GM18505 (cell line): ENCODE data around the gene PRDM15.

Experiments
- ATAC-seq: cut with Tn5 transposase; IDR thresholded peaks from one replicate; pipeline ENCODE4 v1.9.1; 2021; ENCODE audit not compliant: unreplicated experiment
- POLR2A ChIP-seq: IDR thresholded peaks from 4 replicates; pipeline ENCODE4 v1.6.1; 2011; ENCODE audit warnings: borderline replicate concordance; ENCODE audit not compliant: insufficient read depth, insufficient read length; ENCODE audit errors: extremely low read depth

Gene PRDM15

DNA sequence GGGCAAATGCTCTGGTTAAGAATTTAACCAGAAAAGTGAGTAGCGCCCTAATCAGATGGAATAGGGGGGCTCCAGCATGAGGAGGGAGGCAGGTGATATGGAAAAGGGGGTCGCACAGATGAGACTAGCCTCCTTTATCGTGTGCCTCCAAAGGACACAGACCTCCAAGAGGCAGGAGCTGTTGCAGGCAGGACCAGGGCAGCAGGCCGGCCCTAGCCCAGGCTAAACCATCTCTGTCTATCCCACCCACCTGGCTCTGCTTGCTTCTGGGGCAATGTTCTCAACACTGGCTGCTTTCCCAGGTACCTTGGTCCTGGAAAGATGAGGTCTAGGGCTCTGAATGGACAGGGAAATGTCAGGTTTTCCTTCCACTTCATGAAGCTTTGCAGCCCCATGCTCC, 38.4 kb upstream of the PRDM15 start:
- no peak for TF ChIP-seq POLR2A
- no peak for ATAC-seq

DNA sequence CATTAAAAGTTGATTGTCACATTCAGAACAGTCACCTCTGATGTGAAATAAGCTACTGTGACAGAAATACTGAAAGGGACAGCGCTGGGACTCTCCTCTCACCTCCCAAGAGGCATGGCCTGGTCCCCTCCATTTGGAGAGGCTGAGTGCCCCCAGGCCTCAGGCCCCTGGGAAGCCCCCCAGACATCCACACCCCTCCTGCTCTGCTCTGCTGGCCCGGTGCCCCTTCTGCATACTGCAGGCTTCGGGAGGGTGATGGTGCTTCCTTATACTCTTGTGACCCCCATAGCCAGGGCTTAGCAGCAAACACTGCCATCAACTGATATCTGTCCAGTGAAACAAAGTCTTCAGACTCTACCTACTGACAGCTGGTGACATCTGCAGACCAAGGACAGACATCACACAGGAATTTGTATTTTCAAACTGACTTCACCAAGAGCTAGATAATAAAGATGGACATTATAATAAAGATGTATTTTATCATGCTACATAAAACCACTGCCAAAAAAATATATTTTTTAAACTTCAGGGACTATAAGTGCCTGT, 37.8 kb upstream of the PRDM15 start:
- TF ChIP-seq POLR2A: no peak
- ATAC-seq: no peak

DNA sequence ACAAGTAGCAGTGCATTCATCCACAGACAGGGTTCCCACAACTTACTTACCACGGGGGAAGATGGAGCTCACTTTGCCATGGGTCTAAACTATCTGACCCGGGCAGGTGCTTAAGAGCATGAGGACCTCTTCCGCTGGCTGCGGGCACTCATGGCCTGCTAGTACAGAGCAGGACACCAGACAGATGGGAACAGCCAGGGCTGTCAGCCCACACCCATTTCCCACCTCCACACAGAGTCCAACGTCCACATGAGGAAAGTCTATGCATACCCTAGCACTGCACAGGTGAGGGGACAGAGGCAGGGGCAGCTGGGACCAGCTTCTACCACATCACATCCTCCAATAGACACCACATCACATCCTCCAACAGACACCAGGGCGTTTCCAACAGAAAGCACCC, 35.8 kb upstream of the PRDM15 start:
- ATAC-seq: no peak
- no peak for TF ChIP-seq POLR2A

DNA sequence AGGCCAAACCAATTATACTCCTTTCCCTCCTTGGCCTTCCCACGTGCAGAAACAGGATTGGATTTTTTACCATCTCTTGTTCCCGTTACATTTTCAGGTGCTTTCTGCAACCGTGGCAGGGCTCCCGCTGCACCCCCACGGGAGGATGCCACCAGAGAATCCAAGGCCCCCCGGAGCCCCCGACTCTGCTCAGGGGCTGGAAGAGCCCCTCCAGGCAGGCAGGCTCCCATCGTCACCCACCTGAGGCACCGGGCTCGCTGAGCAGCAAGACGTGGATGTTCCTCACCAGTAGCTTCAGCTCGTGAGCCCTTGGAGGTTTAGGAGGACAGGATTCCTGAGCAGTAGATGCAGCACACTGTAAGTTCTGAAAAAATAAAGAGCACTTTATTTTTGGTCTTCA, 35.2 kb upstream of the PRDM15 start:
- ATAC-seq: no peak

DNA sequence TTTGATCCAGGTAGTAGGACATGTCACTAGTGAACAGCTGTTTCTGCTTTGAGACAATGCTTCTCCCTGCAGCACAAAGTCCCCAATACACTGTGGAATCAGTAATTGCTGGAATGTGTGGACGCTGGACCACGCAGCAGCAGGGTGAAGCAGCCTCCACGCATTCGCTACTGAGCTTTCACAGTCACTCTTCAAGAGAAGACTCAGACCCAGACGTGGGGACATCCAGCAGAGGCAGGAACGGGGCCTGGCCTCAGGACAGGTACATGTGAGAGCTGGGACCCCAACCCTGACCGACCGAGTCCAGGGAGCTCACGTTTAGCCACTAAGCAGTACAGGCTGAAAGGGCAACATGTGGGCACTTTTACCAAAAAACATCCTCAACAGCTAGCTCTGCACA, 34.1 kb upstream of the PRDM15 start:
- no peak for ATAC-seq
- no peak for TF ChIP-seq POLR2A

More for the DNA sequence above, 35.2 kb upstream of the PRDM15 start:
- TF ChIP-seq POLR2A: no peak

DNA sequence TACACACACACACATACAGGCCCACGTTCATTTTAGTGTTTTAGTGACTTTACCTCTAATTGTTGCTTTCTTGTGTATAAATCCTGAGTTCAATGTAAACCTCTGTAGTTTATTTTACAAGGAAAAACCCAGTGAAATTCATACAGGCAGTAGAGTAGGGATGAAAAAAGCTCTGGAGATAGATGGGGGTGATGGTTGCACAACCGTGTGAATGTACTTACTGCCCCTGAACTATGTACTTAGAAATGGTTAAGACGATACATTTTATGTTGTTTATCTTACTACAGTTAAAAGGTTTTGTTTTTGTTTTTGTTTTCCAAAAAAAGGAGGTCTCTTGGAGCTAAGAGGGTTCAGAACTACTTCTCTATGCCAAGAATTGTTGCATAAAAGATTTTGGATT, 29.7 kb upstream of the PRDM15 start:
- ATAC-seq: no peak
- no peak for TF ChIP-seq POLR2A

DNA sequence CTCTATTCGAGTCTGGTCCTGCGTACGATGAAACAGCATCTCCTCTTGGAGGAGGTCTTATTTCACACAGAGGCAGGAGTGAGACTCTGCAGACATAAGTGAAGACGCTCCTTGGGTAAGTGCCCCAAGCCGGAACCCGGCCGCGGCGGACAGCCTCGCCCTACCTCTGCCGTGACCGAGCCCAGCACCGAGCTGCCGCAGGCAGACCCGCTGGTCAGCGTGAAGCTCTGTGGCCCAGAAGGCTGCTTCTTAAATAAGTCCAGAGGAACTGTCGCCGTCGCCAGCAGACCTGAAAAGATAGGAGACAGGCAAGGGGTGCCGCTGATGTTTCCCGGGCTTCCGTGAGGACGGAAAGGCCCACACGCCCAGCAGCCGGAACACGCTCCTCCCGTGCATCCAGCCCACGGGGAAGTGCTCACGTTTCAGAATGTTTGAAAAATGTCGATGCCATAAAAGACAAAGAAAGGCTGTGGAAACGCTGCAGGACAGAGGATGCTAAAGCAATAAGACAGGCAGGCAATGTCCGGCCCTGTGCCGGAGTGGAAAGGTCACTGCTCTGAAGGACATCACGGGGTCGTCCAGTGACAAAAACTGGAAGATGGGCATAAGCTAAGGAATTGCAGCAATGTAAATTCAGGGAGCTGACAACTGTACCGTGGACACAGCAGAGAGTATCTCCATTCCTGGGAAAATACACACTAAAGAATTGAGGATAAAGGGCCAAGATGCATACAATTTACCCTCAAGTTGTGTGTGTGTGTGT, 28.5 kb upstream of the PRDM15 start:
- ATAC-seq: no peak
- TF ChIP-seq POLR2A: no peak

DNA sequence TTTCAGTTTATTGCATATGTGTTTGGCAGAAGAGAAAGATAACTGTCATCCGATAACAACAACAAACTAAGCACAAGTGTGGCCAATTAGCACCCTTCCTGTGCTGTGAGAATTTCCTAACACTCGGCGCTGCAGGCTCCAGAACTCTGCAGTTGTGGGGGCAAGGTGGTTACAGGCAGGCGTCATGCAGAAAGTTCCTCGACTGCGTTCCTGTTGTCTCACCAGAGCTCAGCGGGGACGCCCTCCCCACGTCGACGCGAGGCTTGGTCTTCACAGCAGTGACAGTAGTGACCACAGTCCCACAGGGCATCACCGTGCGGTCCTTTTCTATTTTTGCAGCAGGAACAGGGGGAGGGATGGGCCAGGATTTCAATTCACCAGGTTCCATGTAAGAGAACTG, 27.6 kb upstream of the PRDM15 start:
- ATAC-seq: no peak
- no peak for TF ChIP-seq POLR2A

DNA sequence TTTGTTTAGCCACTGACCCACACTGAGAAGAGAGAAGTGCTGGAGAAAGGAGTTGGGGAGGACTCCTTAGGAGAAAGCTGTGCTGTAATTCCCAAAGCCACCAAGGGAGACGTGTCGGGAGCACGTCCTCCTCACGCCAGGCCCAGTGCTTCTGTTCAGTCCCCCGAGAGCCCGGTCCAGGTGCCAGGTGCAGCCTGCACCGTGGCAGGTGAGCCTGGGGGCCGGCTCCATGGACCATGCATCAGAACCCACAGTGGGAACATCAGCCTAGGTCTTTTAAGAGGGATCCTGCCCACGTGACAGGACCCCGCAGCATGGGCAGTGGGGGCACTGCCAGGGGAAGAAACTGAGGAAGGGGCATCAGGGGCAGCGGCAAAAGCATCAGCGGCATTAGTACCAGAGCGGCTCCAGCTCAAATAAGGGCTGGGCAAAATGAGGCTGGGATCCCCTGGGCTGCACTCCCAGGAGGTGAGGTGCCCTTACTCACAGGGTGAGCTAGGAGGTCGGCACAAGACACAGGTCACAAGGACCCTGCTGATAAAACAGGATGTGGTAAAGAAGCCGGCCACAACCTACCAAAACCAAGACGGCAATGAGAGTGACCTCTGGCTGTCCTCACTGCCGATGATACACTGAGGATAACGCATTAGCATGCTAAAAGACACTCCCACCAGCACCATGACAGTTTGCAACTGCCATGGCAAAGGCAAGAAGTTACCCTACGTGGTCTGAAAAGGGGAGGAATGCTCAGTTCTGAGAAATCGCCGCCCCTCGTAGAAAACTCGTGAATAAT, 24.6 kb upstream of the PRDM15 start:
- no peak for ATAC-seq
- no peak for TF ChIP-seq POLR2A

DNA sequence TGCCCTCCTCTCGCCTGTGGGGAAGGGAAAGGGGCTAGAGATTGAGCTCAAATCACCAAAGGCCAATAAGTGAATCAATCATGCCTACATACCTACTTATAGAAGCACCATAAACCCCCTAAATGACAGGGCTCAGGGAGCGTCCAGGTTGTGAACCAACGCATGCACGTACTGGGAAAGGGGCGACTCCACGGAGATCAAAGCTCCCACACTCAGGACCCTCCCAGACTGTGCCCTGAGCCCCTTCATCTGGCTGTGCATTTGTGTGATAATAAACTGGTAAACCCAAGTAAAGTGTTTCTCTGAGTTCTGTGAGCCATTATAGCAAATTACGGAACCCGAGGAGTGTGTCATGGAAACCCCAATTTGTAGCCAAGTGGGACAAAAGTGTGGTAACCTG, 23.8 kb upstream of the PRDM15 start:
- TF ChIP-seq POLR2A: no peak
- no peak for ATAC-seq

DNA sequence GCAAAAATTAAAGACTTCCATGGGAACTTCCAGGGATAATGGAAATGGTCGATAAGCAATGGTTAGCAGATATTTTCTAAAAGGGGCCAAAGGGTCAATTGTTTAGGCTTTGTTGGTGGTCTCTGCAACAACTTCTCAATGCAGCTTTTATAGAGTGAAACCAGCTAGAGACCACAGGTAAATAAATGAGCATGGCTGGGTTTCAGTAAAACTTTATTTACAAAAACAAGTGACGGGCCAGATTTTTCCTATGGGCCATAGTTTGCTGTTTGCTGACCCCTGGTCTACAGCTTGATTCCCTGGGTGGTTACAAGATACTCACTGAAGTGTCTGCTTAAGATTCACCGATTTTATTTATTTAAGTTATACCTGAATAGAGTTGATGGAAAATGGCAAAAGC, 22.6 kb upstream of the PRDM15 start:
- TF ChIP-seq POLR2A: no peak
- ATAC-seq: no peak

DNA sequence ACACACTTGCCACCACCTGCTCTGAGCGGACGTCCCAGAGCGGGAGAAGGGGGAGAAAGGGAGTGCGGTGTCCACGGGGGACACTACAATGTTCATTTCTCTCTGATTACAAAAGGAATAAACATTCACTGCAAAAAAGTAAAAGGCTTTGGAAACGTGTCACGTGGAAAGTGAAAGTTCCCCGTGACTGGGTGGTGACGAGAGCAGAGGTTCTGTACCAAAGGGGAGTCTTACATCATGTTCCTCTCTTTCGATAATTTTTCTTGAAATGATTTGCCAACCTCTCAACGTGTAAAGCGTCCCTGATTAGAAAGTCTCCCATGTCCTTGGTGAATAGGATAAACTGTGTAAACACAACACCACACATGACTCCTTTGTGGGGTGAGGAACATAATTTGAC, 22.0 kb upstream of the PRDM15 start:
- TF ChIP-seq POLR2A: no peak
- ATAC-seq: no peak

DNA sequence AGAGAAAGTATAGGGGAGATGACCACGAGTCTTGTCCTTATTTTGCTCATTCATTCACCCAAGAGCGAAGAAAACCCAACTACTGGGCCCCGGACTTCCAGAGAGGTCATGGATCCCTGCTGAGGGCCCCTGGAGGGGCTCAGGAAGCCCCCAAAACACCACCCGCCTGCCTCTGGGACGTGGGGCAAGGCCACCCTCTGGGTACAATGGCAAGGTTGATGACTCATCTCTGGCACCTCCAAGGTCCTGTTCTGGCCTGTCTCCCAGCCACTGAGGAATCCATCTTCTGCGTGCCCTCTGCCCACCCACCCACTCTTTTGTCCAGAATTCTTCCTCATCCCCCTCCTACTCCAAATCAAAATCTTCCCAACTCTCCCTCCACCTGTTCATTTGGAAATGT, 21.3 kb upstream of the PRDM15 start:
- TF ChIP-seq POLR2A: no peak
- ATAC-seq: no peak
